ENCODE data around the gene PARP11.

- TF ChIP-seq POLR2A (IDR thresholded peaks at IDR 0.05; ENCODE audit: control extremely low read depth in 1 of 2, low read depth in 2 of 2, low read length in 2 of 2) (no peak), CTCF (IDR thresholded peaks at IDR 0.05; ENCODE audit: control extremely low read depth in 1 of 3, insufficient read depth in 1 of 3, low read depth in 1 of 3, low read length in 3 of 3) (no peak), TBP (IDR thresholded peaks at IDR 0.05; ENCODE audit: low read depth, low read length) (no peak)
Observed at GRCh38 chr12:3772380-3772779, 100.8 kb downstream of the PARP11 start.
